GM23338 (cell line): ENCODE results near the gene SLC25A41.

Source experiments
- CREB1 ChIP-seq: fragments of 250-450 bp; sonication (Bioruptor Pico); IDR thresholded peaks from 2 replicates; pipeline ENCODE4 v1.5.0; 2020; ENCODE audit warnings: low read depth, mild to moderate bottlenecking, moderate library complexity
- EZH2 ChIP-seq: fragments of 200-600 bp; sonication (generic); IDR thresholded peaks from one replicate; pipeline ENCODE4 v1.8.0; 2017; ENCODE audit warnings: antibody characterized with exemption, mild to moderate bottlenecking, low read depth; ENCODE audit not compliant: unreplicated experiment
- EZH2phosphoT487 ChIP-seq: fragments of 200-600 bp; sonication (generic); IDR thresholded peaks from one replicate; pipeline ENCODE4 v1.8.1; 2018; ENCODE audit warnings: antibody characterized with exemption; ENCODE audit not compliant: unreplicated experiment
- POLR2AphosphoS5 ChIP-seq: IDR thresholded peaks from 2 replicates; pipeline ENCODE4 v1.6.1; 2016; ENCODE audit warnings: antibody characterized with exemption, low read depth
- ZNF331 ChIP-seq: fragments of 250-450 bp; sonication (Bioruptor Pico); IDR thresholded peaks from 2 replicates; pipeline ENCODE4 v1.5.0; 2020; ENCODE audit warnings: low read depth, mild to moderate bottlenecking, moderate library complexity
- TF ChIP-seq, protein P1 (sequence below), 2 experiments: fragments of 200-600 bp in 1 of 2; sonication (generic) in 1 of 2; conservative IDR thresholded peaks; 2 replicates each; pipeline versions ENCODE4 v1.5.1 to v1.6.1; 2016 to 2017; ENCODE audit warnings: antibody characterized with exemption in 2 of 2, low read depth in 2 of 2, mild to moderate bottlenecking in 2 of 2, moderate library complexity in 1 of 2
- TF ChIP-seq, protein P2 (sequence below): fragments of 250-450 bp; sonication (Bioruptor Pico); IDR thresholded peaks from 2 replicates; pipeline ENCODE4 v1.5.0; 2020; ENCODE audit warnings: mild to moderate bottlenecking, moderate library complexity
- TF ChIP-seq, protein P3 (sequence below): IDR thresholded peaks from one replicate; pipeline ENCODE4 v1.6.1; 2018; ENCODE audit warnings: antibody characterized with exemption; ENCODE audit not compliant: unreplicated experiment
- TF ChIP-seq, protein P4 (sequence below): IDR thresholded peaks from 2 replicates; pipeline ENCODE4 v1.6.1; 2016; ENCODE audit warnings: antibody characterized with exemption

DNA sequence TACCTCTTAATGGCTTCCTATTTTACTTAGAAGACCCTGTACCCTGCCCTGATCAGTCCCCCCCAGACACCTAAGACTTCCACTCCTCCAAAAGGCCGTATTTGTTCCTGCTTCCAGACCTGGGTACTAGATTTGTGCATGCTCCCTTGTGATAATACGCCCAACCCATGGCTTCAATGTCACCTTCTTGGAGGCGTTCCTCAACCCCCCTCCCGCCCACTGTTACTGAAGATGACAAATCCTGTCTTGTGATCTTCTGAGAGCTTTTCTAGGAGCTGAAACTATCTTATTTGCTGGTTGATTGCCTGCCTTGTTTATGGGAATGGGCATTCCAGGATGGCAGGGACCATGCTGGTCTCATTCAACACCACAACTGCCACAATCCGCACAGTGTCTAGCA, 16.6 kb upstream of the SLC25A41 start:
- TF ChIP-seq EZH2phosphoT487 (no peak), CREB1 (CRISPR knock-in tag) (no peak), EZH2 (no peak), POLR2AphosphoS5 (no peak), ZNF331 (no peak)
- TF ChIP-seq, protein P1, sequence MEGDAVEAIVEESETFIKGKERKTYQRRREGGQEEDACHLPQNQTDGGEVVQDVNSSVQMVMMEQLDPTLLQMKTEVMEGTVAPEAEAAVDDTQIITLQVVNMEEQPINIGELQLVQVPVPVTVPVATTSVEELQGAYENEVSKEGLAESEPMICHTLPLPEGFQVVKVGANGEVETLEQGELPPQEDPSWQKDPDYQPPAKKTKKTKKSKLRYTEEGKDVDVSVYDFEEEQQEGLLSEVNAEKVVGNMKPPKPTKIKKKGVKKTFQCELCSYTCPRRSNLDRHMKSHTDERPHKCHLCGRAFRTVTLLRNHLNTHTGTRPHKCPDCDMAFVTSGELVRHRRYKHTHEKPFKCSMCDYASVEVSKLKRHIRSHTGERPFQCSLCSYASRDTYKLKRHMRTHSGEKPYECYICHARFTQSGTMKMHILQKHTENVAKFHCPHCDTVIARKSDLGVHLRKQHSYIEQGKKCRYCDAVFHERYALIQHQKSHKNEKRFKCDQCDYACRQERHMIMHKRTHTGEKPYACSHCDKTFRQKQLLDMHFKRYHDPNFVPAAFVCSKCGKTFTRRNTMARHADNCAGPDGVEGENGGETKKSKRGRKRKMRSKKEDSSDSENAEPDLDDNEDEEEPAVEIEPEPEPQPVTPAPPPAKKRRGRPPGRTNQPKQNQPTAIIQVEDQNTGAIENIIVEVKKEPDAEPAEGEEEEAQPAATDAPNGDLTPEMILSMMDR (conservative IDR thresholded peaks at IDR 0.05; ENCODE audit: low read depth in 2 of 2): no peak
- TF ChIP-seq, protein P2, sequence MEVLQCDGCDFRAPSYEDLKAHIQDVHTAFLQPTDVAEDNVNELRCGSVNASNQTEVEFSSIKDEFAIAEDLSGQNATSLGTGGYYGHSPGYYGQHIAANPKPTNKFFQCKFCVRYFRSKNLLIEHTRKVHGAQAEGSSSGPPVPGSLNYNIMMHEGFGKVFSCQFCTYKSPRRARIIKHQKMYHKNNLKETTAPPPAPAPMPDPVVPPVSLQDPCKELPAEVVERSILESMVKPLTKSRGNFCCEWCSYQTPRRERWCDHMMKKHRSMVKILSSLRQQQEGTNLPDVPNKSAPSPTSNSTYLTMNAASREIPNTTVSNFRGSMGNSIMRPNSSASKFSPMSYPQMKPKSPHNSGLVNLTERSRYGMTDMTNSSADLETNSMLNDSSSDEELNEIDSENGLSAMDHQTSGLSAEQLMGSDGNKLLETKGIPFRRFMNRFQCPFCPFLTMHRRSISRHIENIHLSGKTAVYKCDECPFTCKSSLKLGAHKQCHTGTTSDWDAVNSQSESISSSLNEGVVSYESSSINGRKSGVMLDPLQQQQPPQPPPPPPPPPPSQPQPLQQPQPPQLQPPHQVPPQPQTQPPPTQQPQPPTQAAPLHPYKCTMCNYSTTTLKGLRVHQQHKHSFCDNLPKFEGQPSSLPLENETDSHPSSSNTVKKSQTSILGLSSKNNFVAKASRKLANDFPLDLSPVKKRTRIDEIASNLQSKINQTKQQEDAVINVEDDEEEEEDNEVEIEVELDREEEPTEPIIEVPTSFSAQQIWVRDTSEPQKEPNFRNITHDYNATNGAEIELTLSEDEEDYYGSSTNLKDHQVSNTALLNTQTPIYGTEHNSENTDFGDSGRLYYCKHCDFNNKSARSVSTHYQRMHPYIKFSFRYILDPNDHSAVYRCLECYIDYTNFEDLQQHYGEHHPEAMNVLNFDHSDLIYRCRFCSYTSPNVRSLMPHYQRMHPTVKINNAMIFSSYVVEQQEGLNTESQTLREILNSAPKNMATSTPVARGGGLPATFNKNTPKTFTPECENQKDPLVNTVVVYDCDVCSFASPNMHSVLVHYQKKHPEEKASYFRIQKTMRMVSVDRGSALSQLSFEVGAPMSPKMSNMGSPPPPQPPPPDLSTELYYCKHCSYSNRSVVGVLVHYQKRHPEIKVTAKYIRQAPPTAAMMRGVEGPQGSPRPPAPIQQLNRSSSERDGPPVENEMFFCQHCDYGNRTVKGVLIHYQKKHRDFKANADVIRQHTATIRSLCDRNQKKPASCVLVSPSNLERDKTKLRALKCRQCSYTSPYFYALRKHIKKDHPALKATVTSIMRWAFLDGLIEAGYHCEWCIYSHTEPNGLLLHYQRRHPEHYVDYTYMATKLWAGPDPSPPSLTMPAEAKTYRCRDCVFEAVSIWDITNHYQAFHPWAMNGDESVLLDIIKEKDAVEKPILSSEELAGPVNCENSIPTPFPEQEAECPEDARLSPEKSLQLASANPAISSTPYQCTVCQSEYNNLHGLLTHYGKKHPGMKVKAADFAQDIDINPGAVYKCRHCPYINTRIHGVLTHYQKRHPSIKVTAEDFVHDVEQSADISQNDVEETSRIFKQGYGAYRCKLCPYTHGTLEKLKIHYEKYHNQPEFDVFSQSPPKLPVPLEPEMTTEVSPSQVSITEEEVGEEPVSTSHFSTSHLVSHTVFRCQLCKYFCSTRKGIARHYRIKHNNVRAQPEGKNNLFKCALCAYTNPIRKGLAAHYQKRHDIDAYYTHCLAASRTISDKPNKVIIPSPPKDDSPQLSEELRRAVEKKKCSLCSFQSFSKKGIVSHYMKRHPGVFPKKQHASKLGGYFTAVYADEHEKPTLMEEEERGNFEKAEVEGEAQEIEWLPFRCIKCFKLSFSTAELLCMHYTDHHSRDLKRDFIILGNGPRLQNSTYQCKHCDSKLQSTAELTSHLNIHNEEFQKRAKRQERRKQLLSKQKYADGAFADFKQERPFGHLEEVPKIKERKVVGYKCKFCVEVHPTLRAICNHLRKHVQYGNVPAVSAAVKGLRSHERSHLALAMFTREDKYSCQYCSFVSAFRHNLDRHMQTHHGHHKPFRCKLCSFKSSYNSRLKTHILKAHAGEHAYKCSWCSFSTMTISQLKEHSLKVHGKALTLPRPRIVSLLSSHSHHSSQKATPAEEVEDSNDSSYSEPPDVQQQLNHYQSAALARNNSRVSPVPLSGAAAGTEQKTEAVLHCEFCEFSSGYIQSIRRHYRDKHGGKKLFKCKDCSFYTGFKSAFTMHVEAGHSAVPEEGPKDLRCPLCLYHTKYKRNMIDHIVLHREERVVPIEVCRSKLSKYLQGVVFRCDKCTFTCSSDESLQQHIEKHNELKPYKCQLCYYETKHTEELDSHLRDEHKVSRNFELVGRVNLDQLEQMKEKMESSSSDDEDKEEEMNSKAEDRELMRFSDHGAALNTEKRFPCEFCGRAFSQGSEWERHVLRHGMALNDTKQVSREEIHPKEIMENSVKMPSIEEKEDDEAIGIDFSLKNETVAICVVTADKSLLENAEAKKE (CRISPR knock-in tag): no peak
- TF ChIP-seq, protein P3, sequence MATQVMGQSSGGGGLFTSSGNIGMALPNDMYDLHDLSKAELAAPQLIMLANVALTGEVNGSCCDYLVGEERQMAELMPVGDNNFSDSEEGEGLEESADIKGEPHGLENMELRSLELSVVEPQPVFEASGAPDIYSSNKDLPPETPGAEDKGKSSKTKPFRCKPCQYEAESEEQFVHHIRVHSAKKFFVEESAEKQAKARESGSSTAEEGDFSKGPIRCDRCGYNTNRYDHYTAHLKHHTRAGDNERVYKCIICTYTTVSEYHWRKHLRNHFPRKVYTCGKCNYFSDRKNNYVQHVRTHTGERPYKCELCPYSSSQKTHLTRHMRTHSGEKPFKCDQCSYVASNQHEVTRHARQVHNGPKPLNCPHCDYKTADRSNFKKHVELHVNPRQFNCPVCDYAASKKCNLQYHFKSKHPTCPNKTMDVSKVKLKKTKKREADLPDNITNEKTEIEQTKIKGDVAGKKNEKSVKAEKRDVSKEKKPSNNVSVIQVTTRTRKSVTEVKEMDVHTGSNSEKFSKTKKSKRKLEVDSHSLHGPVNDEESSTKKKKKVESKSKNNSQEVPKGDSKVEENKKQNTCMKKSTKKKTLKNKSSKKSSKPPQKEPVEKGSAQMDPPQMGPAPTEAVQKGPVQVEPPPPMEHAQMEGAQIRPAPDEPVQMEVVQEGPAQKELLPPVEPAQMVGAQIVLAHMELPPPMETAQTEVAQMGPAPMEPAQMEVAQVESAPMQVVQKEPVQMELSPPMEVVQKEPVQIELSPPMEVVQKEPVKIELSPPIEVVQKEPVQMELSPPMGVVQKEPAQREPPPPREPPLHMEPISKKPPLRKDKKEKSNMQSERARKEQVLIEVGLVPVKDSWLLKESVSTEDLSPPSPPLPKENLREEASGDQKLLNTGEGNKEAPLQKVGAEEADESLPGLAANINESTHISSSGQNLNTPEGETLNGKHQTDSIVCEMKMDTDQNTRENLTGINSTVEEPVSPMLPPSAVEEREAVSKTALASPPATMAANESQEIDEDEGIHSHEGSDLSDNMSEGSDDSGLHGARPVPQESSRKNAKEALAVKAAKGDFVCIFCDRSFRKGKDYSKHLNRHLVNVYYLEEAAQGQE: no peak
- TF ChIP-seq, protein P4, sequence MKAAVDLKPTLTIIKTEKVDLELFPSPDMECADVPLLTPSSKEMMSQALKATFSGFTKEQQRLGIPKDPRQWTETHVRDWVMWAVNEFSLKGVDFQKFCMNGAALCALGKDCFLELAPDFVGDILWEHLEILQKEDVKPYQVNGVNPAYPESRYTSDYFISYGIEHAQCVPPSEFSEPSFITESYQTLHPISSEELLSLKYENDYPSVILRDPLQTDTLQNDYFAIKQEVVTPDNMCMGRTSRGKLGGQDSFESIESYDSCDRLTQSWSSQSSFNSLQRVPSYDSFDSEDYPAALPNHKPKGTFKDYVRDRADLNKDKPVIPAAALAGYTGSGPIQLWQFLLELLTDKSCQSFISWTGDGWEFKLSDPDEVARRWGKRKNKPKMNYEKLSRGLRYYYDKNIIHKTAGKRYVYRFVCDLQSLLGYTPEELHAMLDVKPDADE: no peak
